Limb (tissue), 2 donors: ENCODE results near the gene MYO18A.
"Not testable (repeated sequence)": the region's sequence is repeated elsewhere in the genome, so short reads cannot be mapped to it uniquely, and the experiment has no call there.

Experiments used
- DNase-seq, 2 donors: peaks; one replicate each; pipeline ENCODE4 v3.0.0-alpha.2; 2016; ENCODE audit errors: extremely low spot score in 2 of 2

MYO18A gene

DNA sequence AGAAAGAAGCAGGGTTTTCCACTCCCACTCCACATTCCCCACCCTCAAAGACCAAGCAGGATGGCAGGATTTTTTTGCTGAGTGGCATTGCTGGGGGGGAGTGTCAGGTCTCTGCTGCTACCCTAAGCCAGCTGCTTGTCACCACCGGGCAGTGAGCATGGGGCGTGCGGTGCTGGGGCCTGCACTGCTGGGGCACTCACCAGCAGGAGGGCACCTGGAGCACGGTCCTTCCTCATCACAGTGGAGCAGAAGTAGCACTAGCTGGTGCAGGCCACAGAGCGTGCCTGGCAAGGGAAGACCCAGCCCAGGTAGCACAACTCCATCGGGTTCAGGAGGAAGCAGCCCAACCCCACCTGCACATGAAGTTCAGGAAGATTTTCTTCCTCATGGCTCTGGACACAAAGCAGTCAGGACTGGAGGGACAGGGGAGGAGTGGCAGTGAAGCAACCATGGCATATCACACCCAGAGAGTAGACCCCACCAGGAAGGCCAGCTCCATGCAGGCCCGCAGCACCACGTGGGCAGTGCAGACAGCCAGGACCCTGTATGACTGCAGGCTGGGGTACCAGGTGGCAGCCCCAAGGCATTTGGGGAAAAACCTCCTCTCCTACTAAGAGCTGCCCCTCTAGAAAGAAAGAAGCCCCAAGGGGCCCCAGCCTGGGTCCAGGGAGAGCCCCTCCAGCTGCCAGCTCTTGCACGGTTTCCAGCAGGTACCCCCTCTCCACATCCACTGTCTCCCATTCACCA, 16.7 kb upstream of the MYO18A start:
- DNase-seq = no peak

- no peak for DNase-seq
Observed at GRCh38 chr17:29195465-29196081, 15.4 kb upstream of the MYO18A start.

- DNase-seq = no peak
Observed at GRCh38 chr17:29194669-29195068, 14.5 kb upstream of the MYO18A start.

DNA sequence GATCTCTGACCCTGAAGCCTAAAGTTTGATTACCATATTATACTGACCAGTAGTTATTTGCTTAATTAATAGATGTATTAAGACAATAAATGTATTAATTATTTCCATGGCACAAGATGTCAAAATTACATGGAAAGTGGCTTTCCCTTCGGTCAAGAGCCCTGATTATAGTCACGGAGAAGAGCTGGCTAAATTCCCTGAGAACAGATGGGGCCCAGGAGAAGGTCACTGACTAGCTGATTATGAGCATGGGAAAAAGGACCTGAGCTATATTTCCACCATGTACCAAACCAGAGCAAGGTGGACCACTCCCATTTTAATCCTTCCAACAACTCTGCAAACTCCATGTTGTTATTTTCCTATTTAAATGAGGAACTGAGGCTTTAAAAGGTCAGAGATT, 12.9 kb upstream of the MYO18A start:
- DNase-seq = no peak

- DNase-seq = no peak
Observed at GRCh38 chr17:29190592-29191207, 10.5 kb upstream of the MYO18A start.

GRCh38 chr17:29190039-29190438, 9.8 kb upstream of the MYO18A start:
- no peak for DNase-seq

- DNase-seq = no peak
Observed at GRCh38 chr17:29189355-29189754, 9.2 kb upstream of the MYO18A start.

DNA sequence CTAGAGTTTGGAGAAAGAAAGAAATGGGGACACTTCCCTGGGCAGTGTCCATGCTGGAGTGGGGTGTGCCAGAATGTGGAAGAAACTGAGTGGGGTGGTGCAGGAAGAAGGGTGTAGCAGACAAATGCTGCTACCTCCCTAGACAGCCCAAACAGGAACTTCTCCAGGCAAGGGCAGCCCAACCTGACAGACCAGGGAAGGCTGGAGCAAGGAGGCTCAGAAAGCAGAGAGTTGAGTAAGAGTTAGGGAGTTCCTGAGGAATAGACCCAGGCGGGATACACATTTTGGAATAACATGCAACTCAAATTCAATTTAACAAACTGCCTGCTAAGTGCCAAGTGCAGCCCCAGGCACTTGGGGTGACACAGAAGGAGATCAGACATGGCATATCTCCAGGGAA, 1.0 kb upstream of the MYO18A start:
- no peak for DNase-seq

GRCh38 chr17:29180788-29181160, 576 bp upstream of the MYO18A start:
- no peak for DNase-seq

GRCh38 chr17:29179232-29180033, 765 bp downstream of the MYO18A start:
- peak in 1 of 2 donors; percentile 70 for DNase-seq

GRCh38 chr17:29178750-29179231, 1.4 kb downstream of the MYO18A start:
- DNase-seq = no peak

GRCh38 chr17:29177871-29178749, 2.1 kb downstream of the MYO18A start:
- no peak for DNase-seq

GRCh38 chr17:29177541-29177870, 2.7 kb downstream of the MYO18A start:
- DNase-seq = no peak

DNA sequence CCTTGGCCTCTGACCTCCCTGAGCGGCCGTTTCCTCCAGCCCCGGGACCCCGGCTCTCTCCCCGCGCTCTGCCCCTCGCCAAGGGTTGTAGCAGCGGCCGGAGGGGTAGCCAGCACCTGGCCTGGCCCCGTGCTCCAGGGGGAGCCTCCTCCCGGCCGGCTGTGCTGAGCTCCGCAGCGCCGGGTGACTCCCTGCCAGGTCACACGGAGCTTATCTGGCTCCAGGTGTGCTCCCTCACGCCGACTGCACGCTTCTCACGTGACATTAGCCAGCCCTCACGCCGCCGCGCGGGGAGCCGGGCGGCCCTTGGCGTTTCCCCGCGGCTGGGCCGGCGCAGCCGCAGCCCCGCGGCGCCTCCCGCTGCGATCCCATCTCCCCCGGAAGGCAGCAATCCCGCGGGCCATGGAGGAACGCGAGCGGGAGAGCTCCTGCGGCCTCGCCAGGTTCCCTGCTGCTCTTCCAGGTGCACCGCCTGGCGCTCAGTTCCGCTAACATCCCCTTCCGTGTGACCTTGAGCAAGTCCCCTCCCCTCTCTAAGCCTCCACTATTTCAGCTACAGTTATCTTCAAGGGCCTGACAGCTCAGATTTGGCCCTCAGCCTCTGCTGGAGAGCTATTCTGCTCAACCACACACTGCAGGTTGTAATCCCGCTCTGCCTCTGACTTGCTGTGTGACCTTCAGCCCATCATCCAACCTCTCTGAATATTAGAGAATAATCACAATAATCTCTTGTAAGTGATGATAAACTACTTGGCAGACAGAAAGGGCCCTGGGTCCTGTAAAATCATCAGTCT, 3.4 kb downstream of the MYO18A start:
- DNase-seq = no peak

DNA sequence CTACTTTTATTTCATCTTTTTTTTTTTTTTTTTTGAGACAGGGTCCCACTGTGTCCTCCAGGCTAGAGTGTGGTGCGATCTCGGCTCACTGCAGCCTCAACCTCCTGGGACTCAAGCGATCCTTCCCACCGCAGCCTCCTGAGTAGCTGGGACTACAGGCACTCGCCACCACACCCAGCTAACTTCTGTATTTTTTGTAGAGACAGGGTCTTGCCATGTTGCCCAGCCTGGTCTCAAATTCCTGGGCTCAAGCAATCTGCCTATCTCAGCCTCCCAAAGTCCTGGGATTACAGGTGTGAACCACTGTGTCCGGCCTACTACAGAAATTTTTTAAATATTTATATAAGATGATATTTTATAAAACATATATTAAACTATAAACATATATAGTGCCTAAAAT, 4.8 kb downstream of the MYO18A start:
- no peak for DNase-seq

GRCh38 chr17:29172589-29172988, 7.6 kb downstream of the MYO18A start:
- DNase-seq = no peak

DNA sequence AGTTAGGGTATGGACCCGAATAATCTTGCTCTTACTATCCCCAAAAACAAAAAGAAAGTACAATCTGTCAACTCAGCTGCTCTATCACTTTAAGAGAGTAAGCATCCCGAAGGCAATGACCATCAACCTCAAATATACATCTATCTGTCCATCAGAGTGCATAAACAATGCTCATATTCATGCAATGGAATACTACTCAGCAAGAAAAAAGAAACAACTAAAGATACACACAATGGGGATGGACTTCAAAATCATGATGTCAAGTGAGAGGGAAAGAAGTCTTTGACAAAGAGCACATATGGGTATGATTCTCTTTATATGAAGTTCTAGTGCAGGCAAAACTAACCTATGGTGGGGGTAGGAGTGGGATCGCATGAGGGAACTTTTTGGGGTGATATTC, 9.5 kb downstream of the MYO18A start:
- no peak for DNase-seq

DNA sequence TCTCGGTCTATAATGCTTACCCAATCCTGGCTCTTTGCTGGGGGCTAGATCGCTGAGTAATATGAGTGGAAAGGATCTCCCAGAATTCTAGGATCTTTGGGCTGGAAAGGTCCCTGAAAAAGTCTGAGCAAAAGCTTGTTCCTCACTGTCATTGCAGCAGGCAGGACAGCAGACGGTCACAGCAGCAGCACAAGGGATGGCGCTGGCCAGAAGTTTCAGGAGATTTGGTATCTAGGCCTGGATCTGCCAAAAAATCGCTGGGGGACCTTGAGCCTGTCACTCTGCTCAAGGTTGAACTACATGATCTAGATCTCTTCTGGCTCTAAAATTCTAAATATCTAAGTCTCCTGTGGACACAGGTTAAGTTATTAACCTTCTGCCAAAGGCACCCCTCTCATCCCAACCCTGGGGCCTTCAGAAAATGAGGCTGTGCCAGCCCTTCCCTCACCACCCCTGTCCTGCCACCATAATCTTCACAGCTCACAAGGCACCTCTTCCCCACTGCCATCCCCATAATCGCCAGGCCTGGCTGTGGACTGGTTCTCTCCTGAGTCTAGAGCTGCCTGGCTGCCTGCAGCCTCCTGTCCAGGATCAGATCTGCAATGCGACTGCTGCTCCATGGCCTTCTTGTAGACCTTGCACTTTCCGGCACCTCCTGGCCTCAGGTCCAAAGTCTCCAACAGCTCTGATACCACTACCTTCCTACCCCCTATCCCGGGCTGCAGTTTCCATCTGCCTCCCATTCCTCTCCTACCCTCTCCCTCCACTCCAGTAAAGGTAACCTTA, 10.2 kb downstream of the MYO18A start:
- no peak for DNase-seq

- DNase-seq = not testable (repeated sequence)
Observed at GRCh38 chr17:29168759-29169126, 11.5 kb downstream of the MYO18A start.
